GM19043 (cell line): ENCODE data around the gene NRF1.

ENCODE experiments used
- ATAC-seq: cut with Tn5 transposase; IDR thresholded peaks from one replicate; pipeline ENCODE4 v1.9.1; 2021; ENCODE audit warnings: low read depth; ENCODE audit not compliant: unreplicated experiment

Gene NRF1

GRCh38 chr7:129796186-129796775, 184.8 kb downstream of the NRF1 start:
- ATAC-seq: no peak

GRCh38 chr7:129797214-129797789, 185.8 kb downstream of the NRF1 start:
- no peak for ATAC-seq

GRCh38 chr7:129798616-129799349, 187.3 kb downstream of the NRF1 start:
- ATAC-seq: no peak

- ATAC-seq: no peak
Observed at GRCh38 chr7:129799350-129799955, 187.9 kb downstream of the NRF1 start.

GRCh38 chr7:129800901-129801300, 189.4 kb downstream of the NRF1 start:
- no peak for ATAC-seq

GRCh38 chr7:129801882-129802281, 190.4 kb downstream of the NRF1 start:
- ATAC-seq: no peak

- ATAC-seq: no peak
Observed at GRCh38 chr7:129803546-129804081, 192.1 kb downstream of the NRF1 start.

- no peak for ATAC-seq
Observed at GRCh38 chr7:129804111-129804889, 192.8 kb downstream of the NRF1 start.

- ATAC-seq: no peak
Observed at GRCh38 chr7:129804890-129805719, 193.6 kb downstream of the NRF1 start.
